K562 (cell line): ENCODE measurements around the gene MCM7. TPM values are rescaled to one million over a fixed set of nuclear protein-coding genes. Genes with fewer than 3 reads are reported as not detected.

Experiments
- ATAC-seq: fragments of 200-7000 bp; cut with Tn5 transposase; 3 replicates; pipeline ENCODE4 v1.9.1; 2020; ENCODE audit warnings: moderate library complexity
- BruUV-seq: library from RNA; stranded (reverse); fragments of 400-500 nt; replicated peaks from 2 replicates; lab custom pipeline; 2021; lab: Mats Ljungman, UMichigan
- CTCF ChIA-PET: fragments of 300-600 bp; formaldehyde crosslinking; extraction: SDS; loops from one replicate; lab custom pipeline; 2021; ENCODE audit warnings: low intra/inter-chr PET ratio; lab: Yijun Ruan, JAX
- POLR2A ChIA-PET: fragments of 300-600, 350-650 bp; sonication (Branson Sonifier 250); formaldehyde crosslinking; extraction: SDS; loops from one replicate; lab custom pipeline; 2021; ENCODE audit warnings: antibody characterized with exemption, inconsistent platforms; lab: Yijun Ruan, JAX
- DNase-seq, 4 experiments: peaks; one replicate each; pipeline versions ENCODE4 v3.0.0 to v3.0.0-alpha.2; 2011 to 2018; ENCODE audit warnings: low spot score in 3 of 4, mixed read lengths in 3 of 4; ENCODE audit errors: extremely low read depth in 1 of 4
- FAIRE-seq: peaks from 2 replicates; lab custom pipeline; 2011; peaks lifted over from hg19 to GRCh38; lab: Jason Lieb, UNC
- H2AFZ ChIP-seq: 2 replicates; pipeline ENCODE4 v1.6.0; 2011; ENCODE audit warnings: low read depth, low read length, control low read depth, inconsistent platforms
- H3K27ac ChIP-seq: fragments of 200-600 bp; 3 replicates; pipeline ENCODE4 v1.8.0; 2011; ENCODE audit warnings: low read depth, mild to moderate bottlenecking, control low read depth, inconsistent platforms, low read length, moderate library complexity, mixed read lengths; ENCODE audit errors: extremely low read depth
- H3K27me3 ChIP-seq, 2 experiments: fragments of 300-600 bp in 1 of 2; 2 replicates in 1 of 2; 3 replicates in 1 of 2; pipeline versions ENCODE4 v1.6.0 to v1.8.0; 2011; ENCODE audit warnings: inconsistent platforms in 2 of 2, low read length in 2 of 2, mild to moderate bottlenecking in 1 of 2, mixed read lengths in 1 of 2, moderate library complexity in 1 of 2; ENCODE audit not compliant: control insufficient read depth in 2 of 2, insufficient read depth in 2 of 2
- H3K36me3 ChIP-seq: fragments of 300-600 bp; 3 replicates; pipeline ENCODE4 v1.8.0; 2011; ENCODE audit warnings: mild to moderate bottlenecking, low read length, inconsistent platforms; ENCODE audit not compliant: control insufficient read depth, insufficient read depth
- H3K4me1 ChIP-seq, 2 experiments: fragments of 200-600 bp in 1 of 2; replicated peaks in 1 of 2; 2 replicates in 1 of 2; 3 replicates in 1 of 2; pipeline versions ENCODE4 v1.5.1 to v1.8.0; 2011; ENCODE audit warnings: inconsistent platforms in 2 of 2, low read length in 2 of 2, mild to moderate bottlenecking in 1 of 2, mixed read lengths in 1 of 2, moderate library complexity in 1 of 2; ENCODE audit not compliant: control insufficient read depth in 2 of 2, insufficient read depth in 2 of 2
- H3K4me2 ChIP-seq: 2 replicates; pipeline ENCODE4 v1.6.1; 2011; ENCODE audit warnings: low read length, control low read depth, inconsistent platforms, mixed read lengths; ENCODE audit not compliant: insufficient read depth
- H3K4me3 ChIP-seq: fragments of 200-600 bp; sonication (generic), shearing (Covaris generic); 2 replicates; pipeline ENCODE4 v1.5.1; 2016; ENCODE audit warnings: control low read depth, inconsistent platforms
- H3K79me2 ChIP-seq: fragments of 200-600 bp; 3 replicates; pipeline ENCODE4 v1.8.0; 2011; ENCODE audit warnings: low read length, inconsistent platforms; ENCODE audit not compliant: control insufficient read depth, insufficient read depth
- H3K9ac ChIP-seq, 2 experiments: 2 replicates each; pipeline versions ENCODE4 v1.6.0 to v1.6.1; 2011; ENCODE audit warnings: low read depth in 2 of 2, low read length in 2 of 2, control low read depth in 1 of 2, inconsistent platforms in 1 of 2, mild to moderate bottlenecking in 1 of 2, mixed read lengths in 1 of 2; ENCODE audit not compliant: insufficient read depth in 1 of 2
- H3K9me1 ChIP-seq: one replicate; pipeline ENCODE4 v1.6.0; 2011; ENCODE audit warnings: inconsistent platforms, mild to moderate bottlenecking, low read length, moderate library complexity; ENCODE audit not compliant: control insufficient read depth, insufficient read depth
- H3K9me3 ChIP-seq: replicated peaks from 2 replicates; pipeline ENCODE4 v1.5.1; 2011; ENCODE audit warnings: low read depth, low read length, inconsistent platforms; ENCODE audit not compliant: control insufficient read depth, insufficient read depth
- H4K20me1 ChIP-seq: replicated peaks from 2 replicates; pipeline ENCODE4 v1.6.1; 2011; ENCODE audit warnings: low read length, inconsistent platforms, mixed read lengths; ENCODE audit not compliant: control insufficient read depth, insufficient read depth
- MAFG ChIP-seq: fragments of 450-650 bp; conservative IDR thresholded peaks from 2 replicates; pipeline ENCODE4 v1.6.1; 2016; ENCODE audit warnings: missing genetic modification characterization, missing compliant biosample characterization
- POLR2G ChIP-seq: fragments of 200-400 bp; formaldehyde crosslinking; IDR thresholded peaks from 2 replicates; pipeline ENCODE4 v1.6.1; 2017; ENCODE audit warnings: low read depth, mild to moderate bottlenecking, antibody characterized with exemption, low read length, moderate library complexity
- ZNF121 ChIP-seq: sonication (generic); formaldehyde crosslinking; conservative IDR thresholded peaks from 2 replicates; pipeline ENCODE4 v1.8.0; 2022; ENCODE audit warnings: missing genetic modification reagents
- WGBS: fragments of 100-300 bp; shearing (Covaris generic); methylation state at CpG from one replicate; pipeline ENCODE4 v1.1.6; 2016; ENCODE audit warnings: low coverage, mixed read lengths; ENCODE audit not compliant: insufficient coverage; ENCODE audit errors: missing lambda C conversion rate; 5-methylcytosine and 5-hydroxymethylcytosine counted together
- in situ Hi-C: fragments of 300-500 bp; cut with MboI; formaldehyde crosslinking; loops from 4 replicates; pipeline ENCODE4 v1.15.0; 2018; ENCODE audit warnings: inconsistent platforms, mixed read lengths
- intact Hi-C: fragments of 100-400 bp; cut with micrococcal nuclease; formaldehyde crosslinking; loops from 2 replicates; pipeline ENCODE4 v1.14.2; 2022
- polyA plus RNA-seq, 8 experiments: library from polyadenylated mRNA; depleted of rRNA in 4 of 8; stranded (reverse) in 5 of 8; unstranded in 3 of 8; fragments of >200 nt; fragmentation: Nextera tagmentation in 2 of 8; fragmentation: Illumina TruSeq in 1 of 8; extraction: Ambion mirVana in 2 of 8; extraction: Trizol in 1 of 8; gene quantifications; 2 replicates each; pipeline versions ENCODE4 v1.2.1 to v1.2.3, GENCODE V29; 2011 to 2014; ENCODE audit warnings: inconsistent platforms in 1 of 8, missing spikeins in 1 of 8
- total RNA-seq, 7 experiments: library from RNA; depleted of rRNA in 6 of 7; stranded (reverse); fragments of >200 nt in 6 of 7; fragmentation: Illumina TruSeq in 2 of 7; extraction: Trizol in 2 of 7; gene quantifications; 2 replicates each; pipeline versions ENCODE4 v1.2.1 to v1.2.3, GENCODE V29; 2011 to 2021; ENCODE audit warnings: low replicate concordance in 1 of 7

Gene MCM7
- total and polyA plus RNA-seq, 9 of the 15 experiments (the other 6 are each of a cell fraction or from before 2014, with no cell fraction given) = 329 to 856 (median 437) TPM

GRCh38 chr7:100105534-100105933 lies 4.3 kb upstream of the MCM7 start:
- Histone ChIP-seq H3K4me1 (peaks cover 5 to 45% of the 10 kb centered on the region in 2 experiments; a peak in 3 of 5 replicates), H3K9me1 (no peaks in the 10 kb centered on the region), H3K4me3 (no peak overlapping the region)
- no peak for FAIRE-seq
- TF ChIP-seq POLR2G = 0 out of 2 replicates have a peak, but pooled peaks have one; percentile 8
- peak; percentile 70 for TF ChIP-seq ZNF121
- no peak for TF ChIP-seq MAFG
- TF ChIP-seq, all 486 proteins: peak for 2
- H3K79me2 ChIP-seq = peaks cover 16% of the 10 kb centered on the region
- BruUV-seq = no TSS peak
- no peak overlapping the region for H3K27ac ChIP-seq
- peaks cover 61% of the 10 kb centered on the region; the same call in 2 of the 3 replicates for H3K36me3 ChIP-seq
- CTCF ChIA-PET = no interaction called here
- ATAC-seq (no peak), DNase-seq (no peak)
- peak overlapping the region in 1 of 2 experiments; percentile 15; a peak in 2 of 4 replicates for H3K9ac ChIP-seq
- POLR2A ChIA-PET = interaction anchor here (0.8 to 1.1 kb wide), 3 partner anchors 14 to 23 kb away, joined by 3 to 7 read pairs (median 3); no protein-coding TSS in a partner anchor
- H2AFZ ChIP-seq = no peak overlapping the region
- H3K27me3 ChIP-seq = no peaks in the 10 kb centered on the region
- WGBS = 93% methylated on average over 4 of the region's 4 CpGs
- intact Hi-C loops = no loop called here
- H3K9me3 ChIP-seq = no peaks in the 10 kb centered on the region
- in situ Hi-C loops = no loop called here
- no peak overlapping the region for H3K4me2 ChIP-seq
- peaks cover under 1% of the 10 kb centered on the region; the same call in 1 of the 2 replicates for H4K20me1 ChIP-seq
